Measurements from ENCODE around the gene REV3L. TPM values are rescaled to one million over a fixed set of nuclear protein-coding genes. Genes with fewer than 3 reads are reported as not detected.

REV3L gene
- total and polyA plus RNA-seq, 2 of the 13 experiments (the other 11 are each of a cell fraction or from before 2014, with no cell fraction given), result 12.8 to 31.3 TPM

GRCh38 chr6:111379302-111379701 lies 103.7 kb downstream of the REV3L start:
- no peaks in the 10 kb centered on the region for H3K9me3 ChIP-seq (ENCODE audit: low read length)
- no peaks in the 10 kb centered on the region for H4K20me1 ChIP-seq (ENCODE audit: insufficient read depth, low read length)
- DNase-seq (ENCODE audit: low spot score) (no peak), ATAC-seq (no peak), FAIRE-seq (no peak)
- H2AFZ ChIP-seq (ENCODE audit: low read length), result no peak overlapping the region
- intact Hi-C loops (cut with micrococcal nuclease; ENCODE audit: unreplicated experiment), result no loop called here
- H3K4me3 ChIP-seq (replicated peaks in 1 of 3; ENCODE audit: insufficient read depth in 1 of 3, low read depth in 2 of 3, low read length in 3 of 3), result no peak overlapping the region
- no peak overlapping the region for H3K27ac ChIP-seq (ENCODE audit: extremely low read length, insufficient read depth, low read length)
- no peaks in the 10 kb centered on the region for H3K4me1 ChIP-seq (ENCODE audit: insufficient read depth, low read length)
- H3K4me2 ChIP-seq (ENCODE audit: low read depth, low read length), result no peak overlapping the region
- no peak for TF ChIP-seq ZUFSP (CRISPR knock-in tag; IDR thresholded peaks at IDR 0.05; ENCODE audit: borderline replicate concordance)
- no peak for TF ChIP-seq TGIF2 (CRISPR knock-in tag; IDR thresholded peaks at IDR 0.05)
- no peak for TF ChIP-seq RORA (CRISPR knock-in tag; IDR thresholded peaks at IDR 0.05)
- no peak for TF ChIP-seq PAX8 (CRISPR knock-in tag; IDR thresholded peaks at IDR 0.05; ENCODE audit: borderline replicate concordance)
- no peak for TF ChIP-seq POLR2A (IDR thresholded peaks at IDR 0.05; ENCODE audit: insufficient read depth in 1 of 2, low read depth in 2 of 2, low read length in 2 of 2)
- no peak for TF ChIP-seq IKZF5 (CRISPR knock-in tag; IDR thresholded peaks at IDR 0.05)
- no peak for TF ChIP-seq DNMT1 (CRISPR knock-in tag; IDR thresholded peaks at IDR 0.05)
- no peak for TF ChIP-seq ZBTB38 (CRISPR knock-in tag; IDR thresholded peaks at IDR 0.05)
- no peak for TF ChIP-seq NR2F1 (CRISPR knock-in tag; IDR thresholded peaks at IDR 0.05)
- no peak for TF ChIP-seq ATM (IDR thresholded peaks at IDR 0.05; ENCODE audit: borderline replicate concordance)
- no peak for TF ChIP-seq ZNF724P (CRISPR knock-in tag; IDR thresholded peaks at IDR 0.05; ENCODE audit: borderline replicate concordance)
- TF ChIP-seq JUND (CRISPR knock-in tag; IDR thresholded peaks at IDR 0.05), result no peak
- no peak for TF ChIP-seq EEA1 (CRISPR knock-in tag; IDR thresholded peaks at IDR 0.05; ENCODE audit: borderline replicate concordance)
- no peak for TF ChIP-seq MBD4 (IDR thresholded peaks at IDR 0.05; ENCODE audit: borderline replicate concordance, low read length)
- TF ChIP-seq IKZF1 (IDR thresholded peaks at IDR 0.05), result no peak
- no peak for TF ChIP-seq SP140L (CRISPR knock-in tag; IDR thresholded peaks at IDR 0.05; ENCODE audit: borderline replicate concordance)
- TF ChIP-seq FOXA3 (CRISPR knock-in tag; IDR thresholded peaks at IDR 0.05), result no peak
- ChIA-PET CTCF (ENCODE audit: low intra/inter-chr PET ratio, low total read pairs) (no interaction called here), POLR2A (no interaction called here)
- no peak overlapping the region for H3K9ac ChIP-seq (ENCODE audit: insufficient read depth, low read depth, low read length)
- in situ Hi-C loops (cut with HindIII; ENCODE audit: extremely low pct_ligation_motif_present, low pct_unique_long_range_greater_than_20kb), result no loop called here
- no TSS peak for BruUV-seq (replicated peaks)
- no peaks in the 10 kb centered on the region for H3K79me2 ChIP-seq (ENCODE audit: insufficient read depth, low read length)
- H3K36me3 ChIP-seq (replicated peaks in 1 of 2; ENCODE audit: control insufficient read depth in 1 of 2, insufficient read depth in 2 of 2, low read length in 2 of 2), result peaks cover 11 to 56% of the 10 kb centered on the region in 2 experiments
- H3K27me3 ChIP-seq (ENCODE audit: control insufficient read depth in 1 of 2, insufficient read depth in 2 of 2, low read length in 2 of 2), result no peaks in the 10 kb centered on the region

All from HepG2 (cell line).